ENCODE data around the gene MAPK1. TPM values are rescaled to one million over a fixed set of nuclear protein-coding genes. Genes with fewer than 3 reads are reported as not detected.
"Not testable (repeated sequence)": the region's sequence is repeated elsewhere in the genome, so short reads cannot be mapped to it uniquely, and the experiment has no call there.

The MAPK1 gene
- total RNA-seq, result 46.3 and 61.6 TPM in 2 replicates

DNA sequence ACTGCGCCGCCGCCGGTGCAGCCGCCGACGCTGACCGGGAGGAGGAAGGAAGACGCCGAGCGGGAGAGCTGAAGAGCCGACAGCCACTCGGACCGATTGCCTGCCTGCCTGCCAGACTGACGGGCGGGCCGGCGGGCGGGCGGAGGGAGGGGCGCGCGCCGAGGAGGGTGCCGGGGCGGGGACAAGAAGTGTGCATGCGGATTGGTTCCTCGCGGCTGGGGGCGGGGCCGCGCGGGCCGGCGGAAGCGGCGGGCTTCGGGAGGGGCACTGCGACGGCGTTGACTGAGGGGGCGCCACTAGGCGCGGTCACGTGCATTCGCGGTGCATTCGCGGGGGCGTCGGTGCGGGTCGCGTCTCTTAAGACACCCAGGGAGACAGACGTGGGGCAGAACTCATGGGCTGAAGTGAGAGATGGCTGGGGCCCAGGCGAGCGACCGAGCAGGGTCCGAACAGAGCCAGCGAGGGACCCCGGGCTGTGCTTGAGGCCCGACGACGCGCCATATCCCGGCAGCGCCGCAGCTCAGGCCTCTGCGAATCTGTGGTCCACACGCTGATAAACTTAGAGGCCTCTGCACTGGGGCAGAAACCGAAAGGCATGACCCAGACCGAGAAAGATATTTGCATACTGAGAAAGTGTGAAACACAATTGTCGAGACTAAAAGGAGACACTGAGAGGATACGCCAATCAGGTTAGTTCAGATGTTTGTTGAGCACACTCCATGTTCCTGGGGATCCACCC is at the start of gene MAPK1:
Gene MAPK1 (minus strand): TSS at position 118 of the 739 bp plus-strand sequence. CDS start 205 bp downstream, outside the sequence.
- Histone ChIP-seq H2AFZ (ENCODE audit: low read length) (peak within 1 kb of the TSS; percentile 83), H3K79me2 (ENCODE audit: insufficient read depth, low read length) (peaks cover 55% of the 10 kb centered on the region), H3K9me3 (ENCODE audit: low read depth, low read length) (no peaks in the 10 kb centered on the region), H3K4me2 (ENCODE audit: insufficient read depth, low read length) (peak within 1 kb of the TSS; percentile 96), H3K4me3 (ENCODE audit: insufficient read depth, low read length) (peak within 1 kb of the TSS; percentile 94), H3K27ac (ENCODE audit: low read depth, low read length) (peak within 1 kb of the TSS; percentile 91), H3K4me1 (ENCODE audit: insufficient read depth, low read length) (peaks cover 21% of the 10 kb centered on the region), H3K27me3 (ENCODE audit: insufficient read depth, low read length) (no peaks in the 10 kb centered on the region), H3K36me3 (ENCODE audit: insufficient read depth, low read length) (no peaks in the 10 kb centered on the region), H4K20me1 (ENCODE audit: insufficient read depth, low read length) (peaks cover 39% of the 10 kb centered on the region)
- TF ChIP-seq, protein P1, sequence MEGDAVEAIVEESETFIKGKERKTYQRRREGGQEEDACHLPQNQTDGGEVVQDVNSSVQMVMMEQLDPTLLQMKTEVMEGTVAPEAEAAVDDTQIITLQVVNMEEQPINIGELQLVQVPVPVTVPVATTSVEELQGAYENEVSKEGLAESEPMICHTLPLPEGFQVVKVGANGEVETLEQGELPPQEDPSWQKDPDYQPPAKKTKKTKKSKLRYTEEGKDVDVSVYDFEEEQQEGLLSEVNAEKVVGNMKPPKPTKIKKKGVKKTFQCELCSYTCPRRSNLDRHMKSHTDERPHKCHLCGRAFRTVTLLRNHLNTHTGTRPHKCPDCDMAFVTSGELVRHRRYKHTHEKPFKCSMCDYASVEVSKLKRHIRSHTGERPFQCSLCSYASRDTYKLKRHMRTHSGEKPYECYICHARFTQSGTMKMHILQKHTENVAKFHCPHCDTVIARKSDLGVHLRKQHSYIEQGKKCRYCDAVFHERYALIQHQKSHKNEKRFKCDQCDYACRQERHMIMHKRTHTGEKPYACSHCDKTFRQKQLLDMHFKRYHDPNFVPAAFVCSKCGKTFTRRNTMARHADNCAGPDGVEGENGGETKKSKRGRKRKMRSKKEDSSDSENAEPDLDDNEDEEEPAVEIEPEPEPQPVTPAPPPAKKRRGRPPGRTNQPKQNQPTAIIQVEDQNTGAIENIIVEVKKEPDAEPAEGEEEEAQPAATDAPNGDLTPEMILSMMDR (IDR thresholded peaks at IDR 0.05; ENCODE audit: extremely low read depth, low read depth, low read length), result no peak
- peak; percentile 99 for DNase-seq (ENCODE audit: insufficient read length, low spot score, missing footprints)

DNA sequence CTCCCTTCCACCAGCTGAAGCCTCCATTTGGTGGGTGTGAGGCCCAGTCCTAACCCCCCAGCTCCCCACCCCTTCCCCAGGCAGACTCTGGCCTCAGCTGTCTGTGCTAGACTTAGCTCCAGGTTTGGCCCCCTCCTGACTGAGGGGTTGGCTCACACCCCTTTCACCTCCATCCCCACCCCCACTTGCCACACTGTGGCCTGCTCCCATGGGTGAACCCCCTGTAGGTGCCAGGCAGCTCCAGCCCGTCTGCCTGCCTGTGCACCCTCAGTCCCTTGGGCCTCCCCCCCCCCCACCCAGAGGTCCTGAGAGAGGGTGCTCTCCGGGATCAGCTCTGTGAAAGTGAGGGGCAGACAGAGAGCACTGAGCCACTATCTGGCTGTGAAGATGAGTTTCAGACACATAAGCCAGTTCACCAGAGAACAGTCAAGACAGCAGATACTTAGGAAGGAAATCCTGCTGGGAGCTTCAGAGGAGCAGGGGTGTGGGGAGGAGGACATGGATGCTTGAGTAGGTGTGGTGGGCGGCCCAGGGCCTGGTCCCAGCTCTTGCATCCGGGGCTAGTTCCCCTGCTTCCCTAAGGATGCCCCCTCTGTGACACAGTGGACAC is 49.0 kb upstream of the MAPK1 start:
- H3K4me3 ChIP-seq (ENCODE audit: insufficient read depth, low read length), result no peak overlapping the region
- TF ChIP-seq, protein P1 (IDR thresholded peaks at IDR 0.05; ENCODE audit: extremely low read depth, low read depth, low read length), result no peak
- H3K9me3 ChIP-seq (ENCODE audit: low read depth, low read length), result no peaks in the 10 kb centered on the region
- no peak overlapping the region for H2AFZ ChIP-seq (ENCODE audit: low read length)
- peaks cover 4% of the 10 kb centered on the region for H4K20me1 ChIP-seq (ENCODE audit: insufficient read depth, low read length)
- no peaks in the 10 kb centered on the region for H3K27me3 ChIP-seq (ENCODE audit: insufficient read depth, low read length)
- peak; percentile 39 for DNase-seq (ENCODE audit: insufficient read length, low spot score, missing footprints)
- no peak overlapping the region for H3K27ac ChIP-seq (ENCODE audit: low read depth, low read length)
- no peaks in the 10 kb centered on the region for H3K79me2 ChIP-seq (ENCODE audit: insufficient read depth, low read length)
- no peaks in the 10 kb centered on the region for H3K4me1 ChIP-seq (ENCODE audit: insufficient read depth, low read length)
- H3K36me3 ChIP-seq (ENCODE audit: insufficient read depth, low read length), result peaks cover 7% of the 10 kb centered on the region
- no peak overlapping the region for H3K4me2 ChIP-seq (ENCODE audit: insufficient read depth, low read length)

DNA sequence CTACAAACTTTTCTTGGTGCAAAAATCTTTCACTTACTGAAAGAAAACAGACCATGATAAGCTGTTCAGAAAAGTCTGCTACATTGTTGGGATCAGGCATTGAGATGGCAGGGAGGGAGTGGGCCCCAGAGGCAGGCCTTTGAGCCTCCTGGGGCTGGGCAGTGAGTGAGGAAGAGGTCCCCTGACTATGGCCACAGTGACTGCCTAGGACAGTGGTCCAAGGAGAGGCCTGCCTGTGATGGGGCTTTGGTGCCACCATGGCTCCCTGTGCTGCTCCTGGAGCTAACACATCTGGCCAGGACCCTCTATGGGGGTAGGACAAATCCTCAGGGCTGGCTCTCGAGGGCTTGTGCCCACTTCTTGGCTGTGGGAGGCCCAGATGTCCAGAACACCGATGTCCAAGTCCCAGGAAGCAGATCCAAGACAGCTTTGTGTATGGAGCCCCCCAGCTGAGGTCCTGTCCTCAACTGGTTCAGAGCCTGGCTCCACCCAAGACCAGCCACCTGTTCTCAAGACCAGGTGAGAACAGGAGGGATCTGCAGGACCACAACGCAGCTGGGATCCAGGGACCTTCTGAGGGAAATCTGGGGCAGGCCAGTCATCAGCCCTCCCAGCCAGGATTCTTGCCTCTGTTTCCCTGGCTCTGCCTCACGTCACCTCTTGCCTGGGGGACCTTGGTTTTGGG is 48.3 kb upstream of the MAPK1 start:
- TF ChIP-seq, protein P1 (IDR thresholded peaks at IDR 0.05; ENCODE audit: extremely low read depth, low read depth, low read length), result no peak
- no peak for DNase-seq (ENCODE audit: insufficient read length, low spot score, missing footprints)
- no peak overlapping the region for H2AFZ ChIP-seq (ENCODE audit: low read length)

DNA sequence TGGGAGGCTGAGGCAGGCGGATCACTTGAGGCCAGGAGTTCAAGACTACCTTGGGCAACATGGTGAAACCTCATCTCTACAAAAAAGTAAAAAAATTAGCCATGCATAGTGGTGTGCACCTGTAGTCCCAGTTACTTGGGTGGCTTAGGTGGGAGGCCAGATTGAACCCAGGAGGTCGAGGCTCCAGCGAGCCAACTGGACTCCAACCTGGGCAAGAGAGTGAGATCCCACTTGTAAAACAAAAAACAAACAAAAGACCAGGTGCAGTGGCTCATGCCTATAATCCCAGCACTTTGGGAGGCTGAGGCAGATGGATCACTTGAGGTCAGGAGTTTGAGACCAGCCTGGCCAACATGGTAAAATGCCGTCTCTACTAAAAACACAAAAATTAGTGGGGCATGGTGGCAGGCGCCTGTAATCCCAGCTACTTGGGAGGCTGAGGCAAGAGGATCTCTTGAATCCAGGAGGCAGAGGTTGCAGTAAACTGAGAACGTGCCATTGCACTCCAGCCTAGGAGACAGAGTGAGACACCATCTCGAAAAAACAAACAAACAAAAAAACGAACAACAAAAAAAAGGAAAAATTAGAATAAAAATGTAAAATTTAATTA is 46.7 kb upstream of the MAPK1 start:
- not testable (repeated sequence) for H3K4me3 ChIP-seq (ENCODE audit: insufficient read depth, low read length); H3K36me3 ChIP-seq (ENCODE audit: insufficient read depth, low read length)

More for the DNA sequence above, 48.3 kb upstream of the MAPK1 start:
- Histone ChIP-seq H3K27me3 (ENCODE audit: insufficient read depth, low read length) (no peaks in the 10 kb centered on the region), H3K9me3 (ENCODE audit: low read depth, low read length) (no peaks in the 10 kb centered on the region), H3K4me3 (ENCODE audit: insufficient read depth, low read length) (no peak overlapping the region), H3K4me1 (ENCODE audit: insufficient read depth, low read length) (no peaks in the 10 kb centered on the region), H3K79me2 (ENCODE audit: insufficient read depth, low read length) (no peaks in the 10 kb centered on the region), H3K4me2 (ENCODE audit: insufficient read depth, low read length) (no peak overlapping the region), H3K36me3 (ENCODE audit: insufficient read depth, low read length) (peaks cover 7% of the 10 kb centered on the region), H3K27ac (ENCODE audit: low read depth, low read length) (no peak overlapping the region), H4K20me1 (ENCODE audit: insufficient read depth, low read length) (peaks cover 4% of the 10 kb centered on the region)

DNA sequence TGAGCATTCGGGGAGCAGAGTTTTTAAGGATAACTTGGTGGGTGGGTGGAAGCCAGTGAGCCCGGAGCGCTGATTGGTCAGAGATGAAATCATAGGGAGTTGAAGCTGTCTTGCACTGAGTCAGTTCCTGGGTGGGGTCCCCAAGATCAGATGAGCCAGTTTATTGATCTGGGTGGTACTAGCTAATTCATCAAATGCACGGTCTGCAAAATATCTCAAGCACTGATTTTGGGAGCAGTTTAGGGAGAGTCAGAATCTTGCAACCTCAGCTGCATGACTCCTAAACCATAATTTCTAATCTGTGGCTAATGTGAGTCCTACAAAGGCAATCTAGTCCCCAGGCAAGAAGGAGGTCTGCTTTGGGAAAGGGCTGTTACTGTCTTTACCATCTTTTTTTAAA is 42.9 kb upstream of the MAPK1 start:
- H3K27ac ChIP-seq (ENCODE audit: low read depth, low read length); DNase-seq (ENCODE audit: insufficient read length, low spot score, missing footprints); H3K4me3 ChIP-seq (ENCODE audit: insufficient read depth, low read length); H3K79me2 ChIP-seq (ENCODE audit: insufficient read depth, low read length); H3K27me3 ChIP-seq (ENCODE audit: insufficient read depth, low read length); H3K36me3 ChIP-seq (ENCODE audit: insufficient read depth, low read length); H2AFZ ChIP-seq (ENCODE audit: low read length); H3K4me2 ChIP-seq (ENCODE audit: insufficient read depth, low read length); H4K20me1 ChIP-seq (ENCODE audit: insufficient read depth, low read length); H3K4me1 ChIP-seq (ENCODE audit: insufficient read depth, low read length); H3K9me3 ChIP-seq (ENCODE audit: low read depth, low read length): not testable (repeated sequence)

More for the DNA sequence above, 46.7 kb upstream of the MAPK1 start:
- not testable (repeated sequence) for H3K27ac ChIP-seq (ENCODE audit: low read depth, low read length); H3K27me3 ChIP-seq (ENCODE audit: insufficient read depth, low read length); H3K4me2 ChIP-seq (ENCODE audit: insufficient read depth, low read length); H3K4me1 ChIP-seq (ENCODE audit: insufficient read depth, low read length); DNase-seq (ENCODE audit: insufficient read length, low spot score, missing footprints); H3K79me2 ChIP-seq (ENCODE audit: insufficient read depth, low read length); H4K20me1 ChIP-seq (ENCODE audit: insufficient read depth, low read length); H3K9me3 ChIP-seq (ENCODE audit: low read depth, low read length); H2AFZ ChIP-seq (ENCODE audit: low read length)
